Right forelimb (tissue), 1 donor: ENCODE data around the gene GRK5.

Experiments used
- DNase-seq: peaks from one replicate; pipeline ENCODE4 v3.0.0-alpha.2; 2018

The GRK5 gene

DNA sequence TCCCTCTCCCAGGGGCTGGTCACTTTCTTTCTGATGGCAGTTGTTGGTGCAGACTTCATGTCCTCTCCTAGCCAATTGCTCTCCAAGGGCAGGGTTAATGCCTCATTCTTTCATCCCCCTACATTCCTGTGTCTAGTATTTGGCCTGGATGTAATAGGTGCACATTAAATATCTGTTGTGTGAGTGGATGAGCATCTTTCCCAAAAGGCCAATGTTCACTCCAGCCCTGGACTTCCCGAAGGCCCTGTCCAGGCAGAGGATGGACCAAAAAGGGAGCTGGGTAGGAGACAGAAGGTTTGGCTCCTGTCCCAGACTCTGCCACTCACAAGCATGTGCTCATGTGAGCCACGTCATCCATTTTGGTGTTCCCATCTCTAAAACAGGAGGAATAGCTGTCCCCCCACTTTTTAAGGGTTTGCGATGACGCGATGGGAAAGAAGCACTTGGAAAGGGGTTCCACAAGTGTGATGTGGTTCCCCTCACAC is 287.7 kb downstream of the GRK5 start:
- no peak for DNase-seq

DNA sequence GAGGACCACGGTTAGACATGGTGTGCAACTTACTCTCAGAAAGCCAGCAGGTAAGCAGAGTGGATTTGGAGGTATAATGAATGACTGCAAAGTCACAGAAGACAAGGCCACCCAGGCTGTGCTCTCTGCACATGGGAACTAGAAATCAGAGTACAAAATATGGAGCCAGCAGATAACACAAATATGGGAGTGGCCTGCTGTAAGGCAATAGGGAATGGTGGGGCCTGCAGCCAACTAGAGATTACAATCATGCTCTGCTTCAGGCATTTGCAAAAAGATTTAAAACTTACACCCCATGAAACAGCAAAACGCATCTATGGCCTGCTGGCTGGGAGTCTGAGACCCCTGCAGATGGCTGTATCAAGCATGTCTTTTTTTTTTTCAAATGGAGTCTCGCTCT is 288.2 kb downstream of the GRK5 start:
- no peak for DNase-seq

DNA sequence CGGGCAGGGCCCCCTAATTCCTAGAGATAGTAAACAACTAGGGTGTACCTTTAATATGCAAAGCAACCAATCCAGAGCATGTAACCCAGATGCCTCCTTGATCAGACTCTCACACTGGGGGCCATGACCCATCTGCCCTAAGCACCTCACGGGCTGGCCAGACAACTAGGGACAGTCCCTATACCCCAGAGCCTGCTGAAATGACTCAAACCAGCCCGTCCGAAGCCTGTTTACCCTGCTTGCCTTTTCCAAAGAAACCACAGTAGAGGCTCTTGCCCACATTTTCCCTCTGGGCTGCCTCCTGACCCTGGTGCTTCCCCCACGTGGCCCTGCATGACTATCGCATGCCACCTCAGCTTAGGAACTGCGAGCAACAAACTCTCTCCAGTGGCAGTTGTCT is 288.9 kb downstream of the GRK5 start:
- no peak for DNase-seq

DNA sequence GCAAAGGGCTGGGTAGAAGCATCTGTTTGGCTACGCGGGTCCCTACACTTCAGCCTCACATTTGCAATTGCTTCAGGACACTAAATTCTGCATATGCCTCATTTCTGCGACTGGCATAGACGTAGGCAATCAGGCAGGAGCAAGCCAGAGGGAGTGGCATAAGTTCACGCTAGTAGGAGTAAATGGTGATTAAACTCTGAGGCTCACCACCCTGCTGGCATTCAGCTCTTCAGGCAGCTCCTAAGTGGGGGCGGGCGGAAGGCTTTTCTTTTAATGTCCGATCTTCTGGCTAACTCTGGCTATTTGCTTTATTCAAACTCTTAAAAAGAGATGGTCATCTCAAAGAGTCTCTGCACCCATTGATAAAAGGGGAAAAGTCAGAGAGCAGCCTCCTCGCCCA is 289.9 kb downstream of the GRK5 start:
- DNase-seq, result no peak

DNA sequence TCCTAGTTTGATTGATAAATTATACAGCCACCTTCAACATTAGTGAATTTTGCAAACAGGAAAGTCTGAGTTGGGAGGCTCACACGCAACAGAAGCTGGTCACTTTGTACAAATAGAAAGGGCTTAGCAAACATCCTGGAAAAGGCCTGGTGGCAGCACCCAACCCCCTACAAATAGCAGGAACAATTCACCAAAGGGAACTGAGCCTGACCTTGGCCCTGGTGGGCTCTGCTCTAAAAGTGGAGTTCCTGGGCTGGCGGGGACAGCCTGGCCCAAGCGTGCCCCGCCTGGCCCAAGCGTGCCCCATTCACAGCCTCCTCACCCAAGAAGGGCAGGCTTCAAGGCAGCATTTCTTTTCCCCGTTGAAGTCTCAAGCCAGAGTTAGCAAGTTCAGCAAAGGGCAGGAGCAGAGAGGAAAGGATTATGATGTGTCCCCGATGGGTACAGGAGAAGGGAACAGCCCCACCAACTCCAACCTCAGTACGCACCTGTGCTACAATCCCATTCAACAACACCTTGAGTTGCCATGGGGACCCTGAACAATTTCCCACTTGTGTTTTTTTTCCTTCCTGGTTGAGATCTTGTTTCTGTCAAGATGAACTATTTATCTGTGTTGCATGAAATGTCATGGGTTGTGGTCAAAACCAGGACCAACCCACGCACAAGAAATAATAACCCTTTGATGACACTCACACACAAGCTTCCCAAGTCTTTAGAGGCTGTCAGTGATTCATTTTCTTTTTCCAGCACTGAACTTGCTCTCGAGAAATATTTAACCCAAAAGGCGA is 291.7 kb downstream of the GRK5 start:
- DNase-seq, result no peak

DNA sequence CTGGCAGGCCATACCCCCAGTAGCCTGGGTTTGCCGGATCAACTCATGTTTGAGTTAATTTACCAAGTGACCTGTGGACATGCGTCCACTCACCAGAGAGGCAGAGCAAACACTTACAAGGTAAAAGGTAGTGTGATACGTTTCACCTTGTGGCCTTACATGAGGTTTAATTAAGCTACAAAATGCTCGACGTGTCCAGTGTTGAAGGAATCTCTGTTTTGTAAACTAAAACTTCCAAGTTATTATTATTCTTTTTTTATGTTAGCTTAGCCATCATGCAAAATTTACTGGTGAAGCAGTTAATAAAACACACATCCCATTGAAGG is 292.3 kb downstream of the GRK5 start:
- no peak for DNase-seq

DNA sequence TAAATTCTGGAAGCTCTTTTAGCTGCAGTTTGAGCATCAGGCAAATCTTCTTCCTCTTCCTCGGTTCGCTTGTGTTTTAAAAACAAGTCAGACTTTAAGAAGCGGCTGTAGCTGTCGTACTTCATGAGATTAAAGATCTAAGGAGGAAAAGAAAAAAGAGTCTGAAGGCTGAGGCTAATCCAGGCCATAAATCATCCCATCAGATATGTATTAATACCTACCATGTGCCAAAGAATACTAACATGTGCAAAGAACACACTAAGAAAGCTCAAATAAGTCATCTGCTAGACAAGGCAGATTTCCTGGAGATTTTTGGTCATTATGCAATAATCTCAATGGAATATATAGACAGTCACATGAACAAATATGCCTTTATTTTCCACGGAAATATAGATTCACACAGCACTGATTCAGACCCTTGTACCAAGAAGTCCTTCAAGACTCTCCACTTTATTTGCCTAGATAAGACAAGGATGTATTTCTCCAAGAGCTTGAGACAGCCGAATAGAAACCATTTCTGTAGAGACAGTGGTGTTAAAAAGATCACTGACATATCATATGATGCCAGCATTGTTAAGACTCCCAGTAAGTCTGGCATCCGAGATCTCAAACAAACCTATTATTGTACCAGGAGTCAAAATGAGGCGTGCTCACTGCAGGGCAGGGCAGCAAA is 292.9 kb downstream of the GRK5 start:
- DNase-seq, result no peak

DNA sequence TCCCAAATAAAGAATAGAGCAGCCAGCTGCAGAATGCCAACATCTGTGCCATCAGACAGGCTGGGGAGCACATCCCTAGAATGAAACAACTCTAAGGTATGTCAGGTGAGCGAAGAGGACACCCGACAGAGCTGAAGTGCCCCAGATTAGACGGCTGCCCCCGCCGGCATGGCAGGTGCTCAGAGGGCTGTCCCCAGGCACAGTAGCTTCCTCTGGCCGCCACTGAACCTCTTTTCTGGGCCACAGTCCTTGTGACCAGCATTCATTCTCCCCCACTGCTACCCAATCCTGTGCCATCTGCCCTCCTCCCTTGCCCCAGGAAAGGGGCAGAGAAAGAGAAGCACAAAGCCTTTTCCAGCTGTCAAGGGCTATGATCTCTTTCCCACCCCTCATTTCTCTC is 293.4 kb downstream of the GRK5 start:
- DNase-seq, result no peak

DNA sequence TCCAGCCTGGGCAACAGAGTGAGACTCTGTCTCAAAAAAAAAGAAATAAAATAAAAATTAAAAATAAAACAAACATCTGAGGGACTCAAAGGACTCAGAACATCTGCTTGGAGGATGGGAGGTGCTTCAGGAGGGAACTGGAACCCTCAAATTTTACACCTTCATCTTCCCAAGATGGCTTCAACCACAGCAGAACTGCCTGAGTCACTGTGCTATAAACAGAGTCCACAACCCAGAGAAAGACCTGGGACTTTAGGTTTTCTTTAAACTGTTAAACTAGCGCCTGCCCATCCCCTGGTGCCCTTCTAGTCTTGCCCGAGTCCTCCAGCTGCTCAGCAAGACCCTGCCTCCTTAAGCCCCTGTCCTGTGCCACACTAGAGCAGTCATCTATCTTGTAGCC is 294.3 kb downstream of the GRK5 start:
- DNase-seq, result no peak

DNA sequence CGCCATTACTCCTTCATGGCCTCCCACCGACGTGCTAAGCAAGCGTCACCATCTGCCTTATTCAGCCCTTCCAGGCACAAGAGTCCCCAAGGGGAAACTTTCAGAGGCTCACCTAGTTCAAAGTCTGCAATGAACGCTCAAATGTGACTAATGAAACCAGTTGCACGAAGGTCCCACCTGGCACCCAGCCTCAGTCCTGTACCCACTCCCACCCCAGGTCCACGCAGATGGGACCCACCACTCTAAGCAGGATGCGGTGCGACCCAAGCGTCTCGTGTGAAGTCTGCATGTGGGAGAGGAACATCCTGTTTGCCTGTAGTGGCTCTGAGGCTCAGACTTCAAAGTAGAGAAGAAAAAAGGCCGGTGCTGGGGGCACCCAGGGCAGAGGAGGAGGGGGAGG is 294.8 kb downstream of the GRK5 start:
- no peak for DNase-seq

DNA sequence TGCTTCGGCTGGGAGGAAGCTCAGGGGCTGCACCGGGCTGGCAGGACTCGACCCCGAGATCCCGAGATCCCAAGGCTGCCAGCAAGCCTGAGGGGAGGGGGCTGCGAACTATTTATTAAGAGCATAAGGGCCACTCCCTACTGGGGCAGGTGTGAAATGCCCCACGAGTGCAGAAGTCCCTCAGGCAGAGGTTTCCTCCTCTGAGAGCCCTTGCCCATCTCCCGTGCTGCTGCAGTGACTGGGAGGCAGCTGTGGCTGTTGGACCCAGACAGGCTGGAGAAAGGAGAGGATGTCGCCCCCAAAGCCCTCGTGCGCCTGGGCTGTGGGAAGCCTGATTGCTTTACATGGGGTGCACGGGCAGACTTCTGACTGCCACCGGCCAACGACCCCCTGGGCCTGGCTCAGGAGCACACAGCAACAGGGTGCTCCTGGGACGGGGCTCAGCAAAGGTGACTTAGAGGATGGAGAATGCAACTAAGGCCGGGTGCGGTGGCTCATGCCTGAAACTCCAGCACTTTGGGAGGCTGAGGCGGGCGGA is 295.3 kb downstream of the GRK5 start:
- no peak for DNase-seq

DNA sequence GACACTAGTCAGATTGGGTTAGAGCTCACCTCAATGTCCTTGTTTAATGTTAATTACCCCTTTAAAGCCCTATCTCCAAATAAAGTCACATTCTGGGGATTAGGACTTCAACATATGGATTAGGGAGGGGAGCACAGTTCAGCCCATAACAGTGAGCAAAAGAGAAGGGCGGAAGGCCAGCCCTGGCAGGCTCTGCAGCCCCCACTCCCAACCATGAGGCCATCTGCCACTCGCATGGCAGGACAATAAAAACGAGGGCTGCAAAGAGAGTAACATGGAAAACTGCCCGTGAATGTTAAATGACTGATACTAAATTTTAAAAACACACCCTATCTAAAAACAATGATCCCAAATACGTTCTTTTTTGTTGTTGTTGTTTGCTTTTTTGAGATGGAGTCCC is 296.4 kb downstream of the GRK5 start:
- DNase-seq, result no peak

DNA sequence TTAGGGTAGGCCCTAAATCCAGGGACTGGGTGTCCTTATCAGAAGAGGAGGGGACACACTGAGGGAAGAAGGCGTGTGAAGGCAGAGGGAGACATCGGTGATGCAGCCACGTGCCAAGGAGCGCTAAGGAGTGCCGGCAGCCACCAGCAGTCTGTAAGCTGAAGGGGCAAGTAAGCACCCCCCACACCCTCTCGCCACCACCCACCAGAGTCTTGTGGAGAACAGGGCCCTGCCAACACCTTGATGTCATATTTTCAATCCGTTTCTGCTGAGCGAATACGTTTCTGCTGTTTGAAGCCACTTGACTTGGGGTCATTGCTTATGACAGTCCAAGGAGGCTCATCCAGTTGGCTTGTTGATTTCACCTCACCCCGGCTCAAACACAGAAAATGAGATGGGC is 297.3 kb downstream of the GRK5 start:
- DNase-seq, result no peak

DNA sequence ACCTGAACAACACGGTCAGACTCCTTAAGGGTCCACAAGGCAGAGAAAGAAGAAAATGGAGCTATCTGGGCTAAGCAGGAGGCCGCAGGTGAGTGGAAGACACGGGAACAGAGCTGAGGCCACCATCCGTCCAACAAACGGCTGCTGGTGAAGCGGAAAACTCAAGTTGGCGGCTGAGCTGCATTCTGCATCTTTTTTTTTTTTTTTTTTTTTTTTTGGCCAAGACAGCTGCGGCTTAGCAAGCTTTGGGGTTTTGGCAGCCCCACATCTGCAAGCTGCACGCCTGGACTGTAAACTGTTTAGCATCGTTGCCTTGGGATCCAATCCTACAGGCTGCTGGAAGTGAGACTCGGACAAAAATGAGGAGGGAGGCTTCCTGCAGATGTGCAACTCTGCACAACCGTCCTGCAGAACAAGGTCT is 297.8 kb downstream of the GRK5 start:
- DNase-seq, result peak; percentile 82
